SK-N-SH (cell line): Measurements from ENCODE around the gene OGFR.

Experiments used
- EP300 ChIP-seq, 2 experiments: IDR thresholded peaks; 2 replicates each; pipeline versions ENCODE4 v1.4.0 to v1.6.1; 2012; ENCODE audit warnings: borderline replicate concordance in 1 of 2, low read depth in 1 of 2, low read length in 1 of 2
- GABPA ChIP-seq: IDR thresholded peaks from 2 replicates; pipeline ENCODE4 v1.4.0; 2012; ENCODE audit warnings: low read depth, mild to moderate bottlenecking
- NFIC ChIP-seq: IDR thresholded peaks from 2 replicates; pipeline ENCODE4 v1.4.0; 2012; ENCODE audit warnings: borderline replicate concordance
- POLR2AphosphoS5 ChIP-seq: IDR thresholded peaks from 2 replicates; pipeline ENCODE4 v1.6.1; 2012; ENCODE audit warnings: low read depth, low read length
- RAD21 ChIP-seq: IDR thresholded peaks from 2 replicates; pipeline ENCODE4 v1.6.1; 2012; ENCODE audit warnings: mild to moderate bottlenecking, low read length
- SIN3A ChIP-seq: IDR thresholded peaks from 2 replicates; pipeline ENCODE4 v1.6.1; 2012; ENCODE audit warnings: low read depth, mild to moderate bottlenecking, low read length, moderate library complexity, borderline replicate concordance
- YY1 ChIP-seq: IDR thresholded peaks from 2 replicates; pipeline ENCODE4 v1.4.0; 2012; ENCODE audit warnings: low read depth, mild to moderate bottlenecking
- TF ChIP-seq, protein P1 (sequence below): fragments of 200-600 bp; sonication (generic); IDR thresholded peaks from 2 replicates; pipeline ENCODE4 v1.6.1; 2017; ENCODE audit warnings: antibody characterized with exemption, mild to moderate bottlenecking, moderate library complexity
- TF ChIP-seq, protein P2 (sequence below): IDR thresholded peaks from 2 replicates; pipeline ENCODE4 v1.6.1; 2012; ENCODE audit warnings: mild to moderate bottlenecking, low read depth, low read length, moderate library complexity

DNA sequence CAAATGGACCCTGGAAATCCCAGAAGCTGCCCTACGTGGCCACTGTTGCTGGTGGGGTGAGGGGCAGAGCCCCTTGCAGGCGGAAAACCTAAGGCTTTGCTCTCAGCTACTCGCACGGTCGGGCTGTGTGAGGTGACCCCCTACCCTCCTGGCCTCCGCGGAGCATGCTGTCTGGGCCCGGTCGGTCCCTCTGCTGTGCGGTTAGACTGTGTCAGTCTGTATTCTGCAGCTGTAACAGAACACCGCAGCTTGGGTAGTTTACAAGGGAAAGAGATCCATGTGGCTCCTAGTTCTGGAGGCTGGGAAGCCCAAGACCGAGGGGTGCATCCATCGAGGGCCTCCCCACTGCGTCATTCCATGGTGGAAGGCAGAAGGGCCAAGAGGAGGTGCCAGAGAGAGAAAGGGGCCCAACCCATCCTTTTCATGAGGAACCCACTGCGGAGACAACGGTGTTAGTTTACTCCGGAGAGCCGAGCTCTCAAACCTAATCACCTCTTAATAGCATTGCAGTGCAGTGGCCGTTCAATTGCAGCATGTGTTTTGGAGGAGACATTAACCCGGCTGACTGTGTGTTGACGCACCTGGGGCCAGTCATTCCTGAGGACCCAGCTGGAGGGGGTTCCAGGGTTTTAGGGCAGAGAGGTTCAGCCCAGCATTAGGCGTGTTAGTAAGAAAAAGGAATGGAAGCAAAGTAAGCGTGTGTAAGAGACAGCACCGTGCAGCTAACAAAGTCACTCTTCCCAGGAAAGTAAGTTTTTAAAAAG lies 30.5 kb downstream of the OGFR start:
- TF ChIP-seq, protein P1, sequence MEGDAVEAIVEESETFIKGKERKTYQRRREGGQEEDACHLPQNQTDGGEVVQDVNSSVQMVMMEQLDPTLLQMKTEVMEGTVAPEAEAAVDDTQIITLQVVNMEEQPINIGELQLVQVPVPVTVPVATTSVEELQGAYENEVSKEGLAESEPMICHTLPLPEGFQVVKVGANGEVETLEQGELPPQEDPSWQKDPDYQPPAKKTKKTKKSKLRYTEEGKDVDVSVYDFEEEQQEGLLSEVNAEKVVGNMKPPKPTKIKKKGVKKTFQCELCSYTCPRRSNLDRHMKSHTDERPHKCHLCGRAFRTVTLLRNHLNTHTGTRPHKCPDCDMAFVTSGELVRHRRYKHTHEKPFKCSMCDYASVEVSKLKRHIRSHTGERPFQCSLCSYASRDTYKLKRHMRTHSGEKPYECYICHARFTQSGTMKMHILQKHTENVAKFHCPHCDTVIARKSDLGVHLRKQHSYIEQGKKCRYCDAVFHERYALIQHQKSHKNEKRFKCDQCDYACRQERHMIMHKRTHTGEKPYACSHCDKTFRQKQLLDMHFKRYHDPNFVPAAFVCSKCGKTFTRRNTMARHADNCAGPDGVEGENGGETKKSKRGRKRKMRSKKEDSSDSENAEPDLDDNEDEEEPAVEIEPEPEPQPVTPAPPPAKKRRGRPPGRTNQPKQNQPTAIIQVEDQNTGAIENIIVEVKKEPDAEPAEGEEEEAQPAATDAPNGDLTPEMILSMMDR = no peak
- TF ChIP-seq, protein P2, sequence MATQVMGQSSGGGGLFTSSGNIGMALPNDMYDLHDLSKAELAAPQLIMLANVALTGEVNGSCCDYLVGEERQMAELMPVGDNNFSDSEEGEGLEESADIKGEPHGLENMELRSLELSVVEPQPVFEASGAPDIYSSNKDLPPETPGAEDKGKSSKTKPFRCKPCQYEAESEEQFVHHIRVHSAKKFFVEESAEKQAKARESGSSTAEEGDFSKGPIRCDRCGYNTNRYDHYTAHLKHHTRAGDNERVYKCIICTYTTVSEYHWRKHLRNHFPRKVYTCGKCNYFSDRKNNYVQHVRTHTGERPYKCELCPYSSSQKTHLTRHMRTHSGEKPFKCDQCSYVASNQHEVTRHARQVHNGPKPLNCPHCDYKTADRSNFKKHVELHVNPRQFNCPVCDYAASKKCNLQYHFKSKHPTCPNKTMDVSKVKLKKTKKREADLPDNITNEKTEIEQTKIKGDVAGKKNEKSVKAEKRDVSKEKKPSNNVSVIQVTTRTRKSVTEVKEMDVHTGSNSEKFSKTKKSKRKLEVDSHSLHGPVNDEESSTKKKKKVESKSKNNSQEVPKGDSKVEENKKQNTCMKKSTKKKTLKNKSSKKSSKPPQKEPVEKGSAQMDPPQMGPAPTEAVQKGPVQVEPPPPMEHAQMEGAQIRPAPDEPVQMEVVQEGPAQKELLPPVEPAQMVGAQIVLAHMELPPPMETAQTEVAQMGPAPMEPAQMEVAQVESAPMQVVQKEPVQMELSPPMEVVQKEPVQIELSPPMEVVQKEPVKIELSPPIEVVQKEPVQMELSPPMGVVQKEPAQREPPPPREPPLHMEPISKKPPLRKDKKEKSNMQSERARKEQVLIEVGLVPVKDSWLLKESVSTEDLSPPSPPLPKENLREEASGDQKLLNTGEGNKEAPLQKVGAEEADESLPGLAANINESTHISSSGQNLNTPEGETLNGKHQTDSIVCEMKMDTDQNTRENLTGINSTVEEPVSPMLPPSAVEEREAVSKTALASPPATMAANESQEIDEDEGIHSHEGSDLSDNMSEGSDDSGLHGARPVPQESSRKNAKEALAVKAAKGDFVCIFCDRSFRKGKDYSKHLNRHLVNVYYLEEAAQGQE = no peak
- no peak for TF ChIP-seq EP300 (IDR thresholded peaks at IDR 0.05; ENCODE audit: borderline replicate concordance in 1 of 2, low read depth in 1 of 2, low read length in 1 of 2)
- TF ChIP-seq GABPA = no peak
- TF ChIP-seq YY1 = no peak
- TF ChIP-seq NFIC = no peak
- TF ChIP-seq RAD21 = no peak
- no peak for TF ChIP-seq SIN3A
- no peak for TF ChIP-seq POLR2AphosphoS5
